GM12864 (cell line): ENCODE measurements around the gene ARAP3.
A peak's percentile ranks its signal among the peaks of the same experiment; 100 is the strongest.

Source experiments
- DNase-seq: peaks from one replicate; pipeline ENCODE4 v3.0.0-alpha.2; 2011; ENCODE audit warnings: low read depth
- H3K4me3 ChIP-seq: 2 replicates; pipeline ENCODE4 v1.5.1; 2011; ENCODE audit warnings: mild to moderate bottlenecking, low read depth, low read length, control low read depth
- CTCF ChIP-seq: IDR thresholded peaks from 2 replicates; pipeline ENCODE4 v1.5.1; 2011; ENCODE audit warnings: low read depth, mild to moderate bottlenecking, moderate library complexity, low read length, control low read depth, inconsistent platforms; ENCODE audit errors: missing control alignments

ARAP3 gene

DNA sequence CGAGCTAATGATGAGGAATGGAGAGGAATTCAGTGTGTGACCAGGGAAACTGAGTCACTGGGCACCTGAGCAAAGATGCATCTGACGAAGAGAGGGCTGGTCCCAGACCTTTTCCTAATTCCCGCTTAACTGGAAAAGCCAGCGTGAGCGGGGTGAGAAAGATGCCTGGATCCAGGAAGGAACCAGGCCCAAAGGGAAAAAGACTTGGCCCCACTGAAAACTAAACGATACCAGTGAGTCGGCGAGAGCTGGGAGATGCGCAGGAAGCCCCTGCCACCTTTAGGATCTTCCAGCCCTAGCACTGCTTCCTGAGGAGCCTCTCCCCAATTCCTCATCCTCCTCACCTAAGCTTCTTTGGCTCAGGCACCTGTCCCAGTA, 30.3 kb downstream of the ARAP3 start:
- no peak for TF ChIP-seq CTCF
- DNase-seq = no peak
- H3K4me3 ChIP-seq = peak overlapping the region; percentile 68

- H3K4me3 ChIP-seq = peak within 1 kb of the TSS; percentile 68
- TF ChIP-seq CTCF = no peak
- peak; percentile 43 for DNase-seq
Measured at GRCh38 chr5:141650851-141651727, 30.9 kb downstream of the ARAP3 start, which contains the start of gene FCHSD1. FCHSD1 (minus strand) TSS chr5:141651418; CDS start chr5:141651368, 50 bp downstream.

- H3K4me3 ChIP-seq = no peak overlapping the region
- no peak for DNase-seq
- no peak for TF ChIP-seq CTCF
Measured at GRCh38 chr5:141649972-141650371, 32.1 kb downstream of the ARAP3 start.

- no peak for DNase-seq
- no peak overlapping the region for H3K4me3 ChIP-seq
- TF ChIP-seq CTCF = no peak
Measured at GRCh38 chr5:141649056-141649688, 32.9 kb downstream of the ARAP3 start.

DNA sequence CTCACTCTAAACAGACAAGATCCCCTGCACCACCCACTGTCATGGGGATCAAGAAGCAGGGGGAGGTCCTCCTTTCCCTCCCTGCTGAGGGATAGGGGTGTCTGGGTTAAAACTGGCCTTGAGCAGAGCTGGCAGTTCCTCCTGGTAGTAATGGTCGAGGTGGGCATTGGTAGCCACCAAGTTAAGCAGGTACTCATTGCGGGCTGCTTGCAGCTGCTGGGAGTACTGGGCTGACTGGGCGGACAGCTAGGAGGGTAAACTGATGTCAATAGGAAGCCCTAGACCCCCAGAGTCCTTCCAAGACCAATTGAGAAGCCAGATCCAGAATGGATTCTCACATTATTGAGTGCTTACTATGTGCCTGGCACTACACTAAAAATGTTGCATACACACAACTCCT, 34.2 kb downstream of the ARAP3 start:
- DNase-seq = no peak
- no peak overlapping the region for H3K4me3 ChIP-seq
- no peak for TF ChIP-seq CTCF

DNA sequence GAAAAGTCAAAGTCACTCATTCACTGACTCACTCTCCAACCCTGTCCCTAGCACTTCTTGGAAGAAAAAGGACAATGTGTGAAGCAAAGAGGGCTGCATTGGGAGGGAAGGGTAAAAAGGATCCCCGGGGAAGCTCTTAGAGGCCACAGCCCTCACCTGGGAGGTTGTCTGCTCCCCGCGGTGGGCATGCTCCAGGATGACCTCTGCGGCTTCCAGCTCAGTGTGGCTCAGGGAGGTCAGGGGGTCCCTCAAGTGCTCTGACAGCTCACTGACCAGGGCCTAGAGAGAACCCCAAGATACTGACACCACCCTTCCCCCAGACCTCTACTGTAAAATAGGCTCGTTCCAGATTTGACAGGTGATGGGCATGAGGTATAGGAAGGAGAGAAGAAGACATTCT, 34.8 kb downstream of the ARAP3 start:
- TF ChIP-seq CTCF = no peak
- H3K4me3 ChIP-seq = no peak overlapping the region
- no peak for DNase-seq
